HPDE6-E6E7 (cell line): ENCODE results near the gene CENPS.
A peak's percentile ranks its signal among the peaks of the same experiment; 100 is the strongest.
"Not testable (repeated sequence)": the region's sequence is repeated elsewhere in the genome, so short reads cannot be mapped to it uniquely, and the experiment has no call there.

Experiments
- DNase-seq: peaks from one replicate; pipeline ENCODE4 v3.0.0; 2011; ENCODE audit warnings: missing footprints; ENCODE audit errors: extremely low spot score

Gene CENPS

GRCh38 chr1:10430216-10431069, at the start of gene CENPS:
Gene CENPS (plus strand): TSS chr1:10430433. CDS start chr1:10430518, 85 bp downstream.
- peak; percentile 97 for DNase-seq

DNA sequence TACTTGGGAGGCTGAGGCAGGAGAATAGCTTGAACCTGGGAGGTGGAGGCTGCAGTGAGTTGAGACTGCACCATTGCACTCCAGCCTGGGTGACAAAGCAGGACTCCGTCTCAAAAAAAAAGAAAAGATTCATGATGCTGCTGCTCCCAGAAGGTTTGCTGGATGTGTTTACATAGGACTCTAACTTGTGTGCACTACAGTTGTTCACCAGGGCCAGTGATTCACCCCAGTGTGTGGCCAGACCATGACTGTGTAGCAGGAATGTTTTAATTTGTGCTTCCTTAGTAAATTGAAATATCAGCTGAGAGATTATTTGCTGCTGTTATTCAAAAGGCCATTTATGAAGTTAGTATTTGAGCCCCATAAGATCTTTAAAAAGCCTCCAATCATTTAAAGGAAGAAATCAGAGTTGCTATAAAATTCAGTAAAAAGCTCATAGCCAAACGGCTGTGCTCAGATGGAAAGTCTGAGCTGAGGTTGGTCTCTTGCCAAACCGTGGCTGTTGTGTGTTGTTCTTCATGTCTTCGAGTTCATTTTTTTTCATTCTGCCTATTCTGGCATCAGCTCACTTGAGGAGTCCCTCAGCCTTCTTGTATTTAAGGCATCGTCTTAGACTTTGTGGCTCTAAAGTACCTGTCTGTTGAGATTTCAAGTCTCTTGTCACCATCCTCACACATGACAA, 49.5 kb upstream of the CENPS start:
- DNase-seq: no peak

DNA sequence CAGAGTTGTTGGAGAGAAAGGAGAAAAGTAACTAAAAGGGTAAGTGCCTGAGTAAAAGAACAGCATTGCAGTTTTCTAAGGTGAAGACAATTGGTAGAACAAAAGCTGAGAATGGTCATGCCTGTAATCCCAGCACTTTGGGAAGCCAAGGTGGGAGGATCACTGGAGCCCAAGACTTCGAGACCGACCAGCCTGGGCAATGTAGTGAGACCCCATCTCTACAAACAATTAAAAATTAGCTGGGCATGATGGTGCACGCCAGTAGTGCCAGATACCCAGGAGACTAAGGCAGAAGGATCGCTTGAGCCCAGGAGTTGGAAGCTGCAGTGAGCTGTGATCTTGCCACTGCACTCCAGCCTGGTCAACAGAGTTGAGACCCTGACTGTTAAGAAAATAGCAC, 46.6 kb upstream of the CENPS start:
- no peak for DNase-seq

DNA sequence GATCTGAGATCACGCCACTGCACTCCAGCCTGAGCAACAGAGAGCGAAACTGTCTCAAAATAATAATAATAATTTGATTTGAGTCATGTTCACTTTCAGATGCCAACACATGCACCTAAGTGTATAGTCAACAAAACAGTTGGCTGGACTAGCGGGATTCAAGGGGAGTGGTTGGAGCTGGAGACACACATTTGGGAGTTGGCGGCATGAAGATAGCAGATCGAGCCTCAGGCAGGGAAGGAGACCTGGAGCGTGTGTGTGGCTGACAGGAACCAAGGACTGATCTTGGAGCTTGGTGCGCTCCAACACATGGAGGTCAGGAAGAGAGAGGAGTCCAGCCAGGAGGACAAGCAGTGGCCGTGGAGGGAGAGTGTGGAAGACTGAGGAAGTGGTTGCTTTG, 46.0 kb upstream of the CENPS start:
- no peak for DNase-seq

- no peak for DNase-seq
Measured at GRCh38 chr1:10386761-10387676, 43.2 kb upstream of the CENPS start.

DNA sequence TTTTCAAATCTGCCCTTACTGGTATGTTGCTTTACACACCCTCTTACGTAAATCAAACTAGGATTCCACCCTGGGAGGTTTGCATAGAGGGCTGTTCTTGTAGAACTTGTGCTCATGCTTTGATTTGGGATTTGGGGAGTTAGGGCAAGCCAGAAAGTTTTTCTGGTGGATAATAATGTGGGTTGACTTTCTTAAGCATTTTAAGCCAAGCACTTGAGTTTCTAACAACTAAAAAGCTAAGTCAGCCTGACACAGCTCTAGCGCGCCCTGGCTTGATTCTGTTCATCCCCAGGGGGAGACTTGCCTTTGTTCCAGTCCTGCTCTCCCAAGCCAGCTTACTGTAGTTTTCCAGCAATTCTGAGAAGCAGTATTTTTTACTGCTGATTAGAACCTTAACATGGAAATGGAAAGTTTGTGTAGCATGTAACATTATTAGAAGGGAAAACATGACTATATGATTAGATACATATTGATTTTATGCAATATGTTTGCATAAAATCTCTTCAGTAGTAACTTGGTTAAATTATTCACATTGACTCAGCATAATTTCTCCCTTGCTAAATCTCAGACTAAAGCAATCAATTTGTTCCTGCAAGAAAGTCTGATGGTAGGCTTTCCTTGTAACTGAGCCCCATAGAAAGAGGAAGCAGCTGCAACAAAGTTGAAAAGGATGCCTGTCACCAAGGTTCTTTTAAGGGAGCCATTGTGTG, 42.4 kb upstream of the CENPS start:
- peak; percentile 43 for DNase-seq

DNA sequence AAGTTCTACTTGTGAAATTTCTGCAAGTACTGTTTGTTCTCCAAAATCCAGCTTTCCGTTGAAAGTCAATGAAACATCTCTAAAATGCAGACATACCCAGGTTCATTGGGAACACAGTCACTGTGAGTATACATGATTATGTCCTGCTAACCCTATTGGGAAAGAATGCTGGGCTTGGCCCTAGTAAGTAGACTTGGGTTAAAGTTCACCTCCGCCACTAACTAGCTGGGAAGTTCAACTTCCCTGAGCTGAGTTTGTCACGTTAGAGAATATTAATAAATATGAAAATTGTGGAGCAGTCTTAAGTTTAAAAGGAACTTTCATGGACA, 41.9 kb upstream of the CENPS start:
- DNase-seq: no peak

DNA sequence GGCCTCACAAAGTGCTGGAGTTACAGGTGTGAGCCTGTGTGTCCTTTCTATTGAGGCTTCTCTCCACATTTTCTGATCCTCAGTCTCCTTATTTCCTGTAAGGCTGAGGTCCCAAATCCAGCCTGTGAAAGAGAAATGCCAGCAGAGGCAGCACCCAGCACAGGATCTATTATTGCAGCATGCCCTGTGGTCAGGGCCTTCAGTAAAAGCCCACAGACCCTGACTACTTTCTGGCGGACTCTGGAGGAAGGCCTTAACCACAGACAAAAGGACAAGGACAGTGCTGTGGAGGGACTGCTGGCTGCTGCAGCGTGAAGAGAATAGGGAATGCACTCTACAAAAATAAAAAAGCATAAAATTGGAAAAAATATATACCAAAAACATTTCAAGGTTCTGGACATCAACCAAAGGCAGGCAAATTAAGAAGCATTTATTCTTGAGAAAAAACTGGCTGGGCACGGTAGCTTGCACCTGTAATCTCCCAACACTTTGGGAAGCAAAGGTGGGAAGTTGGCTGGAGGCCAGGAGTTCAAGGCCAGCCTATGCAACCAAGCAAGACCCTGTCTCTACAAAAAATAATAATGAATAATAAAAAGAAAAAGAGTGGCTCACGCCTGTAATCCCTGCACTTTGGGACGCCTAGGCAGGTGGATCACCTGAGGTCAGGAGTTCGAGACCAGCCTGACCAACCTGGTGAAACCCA, 40.8 kb upstream of the CENPS start:
- DNase-seq: no peak

- no peak for DNase-seq
Measured at GRCh38 chr1:10396870-10397269, 33.4 kb upstream of the CENPS start.

DNA sequence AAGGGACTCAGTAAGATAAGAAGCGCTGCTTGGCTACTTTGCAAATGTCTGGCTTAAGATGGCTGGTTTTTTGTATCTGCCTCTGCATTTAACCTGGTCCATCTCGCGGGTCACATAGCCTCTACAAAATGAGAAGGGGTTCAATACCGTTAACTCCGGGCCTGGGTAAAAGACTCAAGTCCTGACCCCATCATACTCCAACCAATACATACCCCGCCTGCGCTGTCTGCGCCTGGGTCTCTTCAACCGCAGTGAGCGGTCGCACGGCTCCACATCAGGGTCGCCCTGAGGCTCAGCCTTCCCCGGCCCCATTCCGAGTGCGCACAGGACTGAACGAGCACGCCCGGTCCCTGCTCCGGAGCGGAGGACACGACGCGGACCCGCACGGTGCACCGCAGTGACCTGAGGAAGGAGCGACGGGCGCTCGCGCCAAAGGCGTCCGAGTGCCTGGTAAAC, 31.9 kb upstream of the CENPS start:
- no peak for DNase-seq

GRCh38 chr1:10398734-10399443, 31.3 kb upstream of the CENPS start, which contains the start of gene PGD:
Gene PGD (plus strand): TSS chr1:10399064. CDS start chr1:10399118, 54 bp downstream.
- peak; percentile 99 for DNase-seq

GRCh38 chr1:10399444-10399941, 30.7 kb upstream of the CENPS start:
- no peak for DNase-seq

GRCh38 chr1:10400013-10400412, 30.2 kb upstream of the CENPS start:
- DNase-seq: no peak

GRCh38 chr1:10401281-10401680, 29.0 kb upstream of the CENPS start:
- no peak for DNase-seq

GRCh38 chr1:10402729-10403274, 27.4 kb upstream of the CENPS start:
- no peak for DNase-seq

GRCh38 chr1:10407201-10407600, 23.0 kb upstream of the CENPS start:
- DNase-seq: no peak

DNA sequence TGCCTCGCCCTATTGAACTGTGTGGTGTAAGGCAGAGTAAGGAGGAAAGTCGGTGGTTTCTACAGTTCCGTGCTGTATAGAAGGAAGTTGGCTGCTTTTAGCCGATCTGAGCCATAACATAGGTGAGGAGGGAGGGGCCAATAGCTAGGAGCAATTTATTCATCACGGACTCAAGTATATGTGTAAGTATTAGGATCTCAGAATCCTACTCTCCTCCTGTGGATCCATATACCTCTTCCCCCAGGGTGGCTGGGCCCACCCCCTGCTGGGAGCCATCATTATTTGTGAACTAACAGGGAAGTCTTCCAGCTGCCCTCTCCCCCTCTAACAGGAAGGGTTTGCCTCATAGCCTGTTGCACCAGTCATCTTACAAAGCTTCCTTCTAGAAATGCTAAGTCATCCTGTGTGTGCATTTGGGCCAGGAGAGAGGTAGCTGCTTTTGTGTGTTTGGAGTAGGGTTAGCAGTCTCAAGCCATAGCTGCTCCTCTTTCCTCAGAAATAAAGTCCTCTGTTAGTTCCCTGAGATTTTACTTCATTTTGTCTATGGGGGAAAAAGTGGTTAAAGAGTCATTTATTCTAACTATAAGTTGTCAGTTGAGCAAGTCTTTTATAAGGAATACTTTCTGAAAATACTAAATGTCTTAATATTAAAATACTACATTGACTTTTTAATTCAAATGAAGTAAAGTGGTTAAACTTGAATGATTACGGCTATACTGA, 14.9 kb upstream of the CENPS start:
- no peak for DNase-seq

GRCh38 chr1:10415967-10416366, 14.3 kb upstream of the CENPS start:
- DNase-seq: not testable (repeated sequence)

DNA sequence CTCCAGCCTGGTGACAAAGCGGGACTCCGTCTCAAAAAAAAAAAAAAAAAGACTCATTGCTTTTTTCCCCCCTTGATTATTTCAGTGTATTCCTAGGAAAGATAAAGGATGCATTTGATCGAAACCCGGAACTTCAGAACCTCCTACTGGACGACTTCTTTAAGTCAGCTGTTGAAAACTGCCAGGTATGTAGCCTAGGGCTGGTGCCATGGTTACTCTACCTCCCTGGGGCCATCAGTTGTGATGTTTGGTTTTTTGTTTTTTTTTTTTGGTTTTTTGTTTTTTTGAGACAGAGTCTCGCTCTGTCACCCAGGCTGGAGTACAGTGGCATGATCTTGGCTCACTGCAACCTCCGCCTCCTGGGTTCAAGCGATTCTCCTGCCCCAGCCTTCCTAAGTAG, 11.5 kb upstream of the CENPS start:
- not testable (repeated sequence) for DNase-seq
